ENCODE measurements around the gene HIRA.

HIRA gene

DNA sequence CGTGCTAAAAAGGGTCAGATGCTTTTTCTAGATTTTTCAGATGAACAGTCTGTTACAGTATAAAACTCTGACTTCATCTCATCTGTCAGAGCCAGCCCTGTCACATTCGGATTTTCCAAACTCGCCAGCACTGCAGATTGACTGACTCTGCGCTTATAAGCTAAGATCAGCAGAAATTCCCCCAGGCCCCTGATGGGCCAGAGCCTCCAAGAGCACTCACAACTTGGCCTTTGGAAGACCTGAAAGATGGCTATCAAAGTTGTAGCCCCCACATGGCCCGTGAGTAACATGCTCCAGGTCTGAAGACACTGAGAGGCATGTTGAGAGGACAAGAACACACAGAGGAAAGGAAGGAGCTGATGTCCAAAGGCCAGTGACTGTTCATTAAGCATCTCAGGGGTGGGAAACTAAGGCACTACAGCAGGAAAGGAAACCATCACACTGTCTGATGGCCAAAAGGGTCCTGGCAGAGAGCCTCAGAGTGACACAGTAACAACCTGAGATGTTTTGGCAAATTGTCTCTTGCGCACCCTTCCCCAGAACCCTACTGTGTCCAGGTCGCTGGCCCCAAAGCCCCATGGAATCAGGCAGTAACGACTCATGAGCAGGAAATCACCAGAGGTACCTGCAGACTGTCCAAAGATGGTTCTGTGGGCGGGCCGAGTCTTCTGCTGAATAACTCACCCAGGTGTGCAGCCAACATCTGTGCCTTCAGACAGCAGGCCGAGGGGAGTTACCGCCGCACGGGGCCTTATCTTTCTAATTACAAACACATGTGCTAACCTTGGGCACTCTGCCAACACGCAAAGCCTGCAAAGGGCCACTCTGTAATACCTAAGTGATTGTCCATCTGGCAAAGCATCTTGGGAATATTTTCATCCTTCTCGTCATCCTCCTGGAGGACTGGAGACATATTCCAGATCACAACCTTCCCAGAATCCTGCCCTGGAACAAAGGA is 23.6 kb downstream of the HIRA start:
- no peak for DNase-seq

DNA sequence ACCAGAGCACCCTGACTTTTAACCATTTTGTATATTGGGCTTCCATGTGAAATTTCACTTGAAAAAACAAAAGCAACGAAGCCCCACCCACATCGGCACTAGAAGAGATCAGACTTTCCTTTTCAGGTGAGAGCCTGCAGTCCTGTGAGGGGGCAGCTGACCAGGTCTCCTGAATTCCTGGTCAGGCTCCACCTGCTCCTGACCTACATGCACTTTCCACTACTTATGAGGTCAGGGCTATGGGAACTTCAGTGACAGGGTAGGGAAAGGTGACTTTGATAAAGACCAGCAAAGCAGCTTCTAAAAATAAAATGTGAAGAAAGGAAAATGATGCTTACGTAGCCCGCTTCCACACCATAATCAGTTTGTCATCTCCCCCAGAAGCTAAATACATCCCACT is 24.7 kb downstream of the HIRA start:
- DNase-seq: no peak

DNA sequence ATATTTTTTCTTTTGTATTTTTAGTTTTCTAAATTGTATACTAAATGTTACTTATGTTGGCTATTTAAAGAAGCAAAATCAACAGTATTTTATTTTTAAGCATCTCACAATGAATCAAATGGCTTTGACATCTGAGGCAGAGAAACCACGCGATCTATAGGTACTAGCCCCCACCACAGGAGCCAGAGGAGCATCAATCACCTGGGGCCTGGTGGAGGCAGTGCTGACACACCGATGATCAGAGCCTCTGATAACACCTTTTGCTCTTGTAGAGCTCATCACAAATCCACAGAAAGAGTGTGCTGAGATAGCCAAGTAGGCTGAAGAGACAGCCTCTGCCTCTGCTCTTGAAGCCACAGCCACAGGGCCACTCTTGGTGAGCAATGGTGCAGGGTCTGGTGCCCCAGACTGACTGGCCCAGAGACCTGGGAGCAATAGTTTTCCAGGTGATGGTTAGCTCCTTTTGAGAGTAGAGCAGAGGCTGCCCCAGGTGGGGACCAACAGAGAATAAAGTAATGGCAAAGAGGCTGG is 25.2 kb downstream of the HIRA start:
- DNase-seq: no peak

DNA sequence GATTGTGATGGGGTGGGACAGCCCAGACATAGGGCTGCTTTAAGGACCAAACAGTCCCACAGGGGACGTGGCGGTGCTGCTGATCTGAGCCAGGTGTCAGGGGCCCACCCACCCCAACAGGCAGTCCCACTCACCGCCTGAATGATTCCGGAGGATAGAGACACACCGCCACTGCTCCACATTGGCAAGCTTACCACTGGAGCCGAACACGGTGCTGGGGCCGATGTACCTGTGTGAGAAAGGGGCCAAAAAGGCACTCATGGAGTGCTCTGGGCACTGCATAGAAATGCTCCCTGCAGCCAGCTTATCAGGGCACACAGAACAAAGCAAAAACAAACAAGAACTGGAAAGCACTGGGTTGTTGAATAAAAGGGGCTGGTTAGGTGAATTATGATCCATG is 25.9 kb downstream of the HIRA start:
- DNase-seq: no peak

DNA sequence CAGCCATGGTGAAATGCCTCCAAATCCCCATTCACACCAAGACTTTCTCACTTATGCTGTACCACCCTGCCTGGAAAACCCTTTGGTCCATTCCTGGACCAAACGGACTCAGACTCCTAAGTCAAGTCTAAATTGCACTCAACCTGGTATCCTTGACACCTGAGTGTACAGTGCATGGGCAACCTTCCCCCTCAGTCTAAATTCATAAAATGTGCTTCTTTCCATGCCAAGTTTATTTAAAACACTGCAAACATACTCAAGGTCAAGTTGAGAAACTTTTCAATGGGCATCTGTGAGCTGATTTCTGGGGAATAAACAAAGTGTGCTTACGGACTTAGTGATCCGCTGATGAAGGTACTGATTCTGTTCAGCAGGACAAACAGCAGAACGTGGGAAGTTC is 26.4 kb downstream of the HIRA start:
- no peak for DNase-seq

DNA sequence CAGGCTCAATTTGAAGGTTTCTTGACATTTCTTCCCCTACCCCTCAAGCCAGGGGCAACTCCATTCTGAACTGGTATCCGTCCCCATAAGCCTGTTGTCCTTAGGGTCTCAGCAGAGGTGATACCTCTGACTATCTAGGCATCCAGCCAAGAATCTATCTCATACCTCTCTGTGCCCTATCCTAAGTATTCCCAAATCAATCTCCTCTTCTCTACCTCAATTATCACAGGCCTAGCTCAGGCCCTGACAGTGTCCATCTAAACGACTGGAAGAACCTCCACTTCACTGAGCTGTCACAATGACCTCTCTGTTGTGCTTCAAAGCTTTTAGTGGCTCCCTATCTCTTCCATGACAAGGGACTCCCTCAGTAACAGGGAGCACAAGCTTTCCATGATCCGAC is 26.9 kb downstream of the HIRA start:
- no peak for DNase-seq

DNA sequence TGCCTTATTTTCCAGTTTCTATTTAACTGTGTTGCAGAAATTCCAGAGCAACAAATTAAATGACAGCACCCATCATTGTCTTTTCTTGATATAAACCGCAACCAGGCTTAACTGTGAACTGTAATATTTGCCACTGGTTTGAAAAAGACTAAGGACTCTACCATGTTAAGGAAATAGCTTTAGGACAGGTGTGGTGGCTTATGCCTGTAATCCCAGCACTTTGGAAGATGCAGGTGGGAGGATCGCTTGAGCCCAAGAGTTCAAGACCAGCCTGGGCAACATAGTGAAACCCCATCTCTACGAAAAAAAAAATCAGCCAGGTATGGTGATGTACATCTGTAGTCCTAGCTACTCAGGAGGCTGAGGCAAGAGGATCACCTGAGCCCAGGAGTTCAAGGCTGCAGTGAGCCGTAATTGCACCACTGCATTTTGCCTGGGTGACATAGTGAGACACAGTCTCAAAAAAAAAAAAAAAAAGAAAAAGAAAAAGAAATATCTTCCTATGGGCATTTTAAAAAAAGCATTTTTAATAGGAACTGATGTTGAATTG is 28.8 kb downstream of the HIRA start:
- no peak for DNase-seq

DNA sequence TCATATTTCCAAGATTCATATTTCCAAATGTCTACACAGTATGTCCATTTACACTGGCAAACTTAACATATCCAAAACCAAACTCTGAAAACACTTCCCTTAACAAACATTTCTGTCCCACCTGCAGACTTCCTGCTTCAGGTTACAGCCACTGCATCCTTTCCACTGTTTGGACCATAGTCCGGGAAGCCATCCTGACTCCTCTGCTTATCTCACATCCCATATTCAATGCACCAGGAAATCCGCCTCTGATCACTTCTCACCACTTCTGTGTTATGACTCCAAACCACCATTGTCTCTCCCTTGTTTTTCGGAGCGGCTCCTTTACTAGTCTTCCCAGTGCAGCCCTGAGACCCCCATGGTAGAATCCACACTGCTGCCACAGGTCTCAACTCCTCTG is 30.1 kb downstream of the HIRA start:
- no peak for DNase-seq

DNA sequence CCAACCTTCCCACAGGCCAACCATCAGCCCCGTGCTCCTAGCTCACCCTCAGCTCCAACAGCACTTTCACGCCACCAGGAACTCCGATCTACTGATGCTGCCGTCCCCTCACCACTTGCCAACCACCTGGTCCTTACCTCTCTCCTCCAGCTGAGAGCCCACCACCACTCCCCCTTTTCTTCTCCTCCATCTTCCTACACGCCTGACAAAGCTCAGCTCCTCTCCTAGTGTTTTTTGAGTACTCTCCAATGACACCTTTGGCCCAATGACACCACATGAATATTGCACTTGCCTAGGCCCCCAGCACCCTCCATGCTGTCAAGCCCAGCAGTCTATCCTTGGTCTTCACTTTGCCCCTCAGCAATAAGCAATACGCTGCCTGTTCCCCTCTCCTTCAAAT is 30.7 kb downstream of the HIRA start:
- no peak for DNase-seq

DNA sequence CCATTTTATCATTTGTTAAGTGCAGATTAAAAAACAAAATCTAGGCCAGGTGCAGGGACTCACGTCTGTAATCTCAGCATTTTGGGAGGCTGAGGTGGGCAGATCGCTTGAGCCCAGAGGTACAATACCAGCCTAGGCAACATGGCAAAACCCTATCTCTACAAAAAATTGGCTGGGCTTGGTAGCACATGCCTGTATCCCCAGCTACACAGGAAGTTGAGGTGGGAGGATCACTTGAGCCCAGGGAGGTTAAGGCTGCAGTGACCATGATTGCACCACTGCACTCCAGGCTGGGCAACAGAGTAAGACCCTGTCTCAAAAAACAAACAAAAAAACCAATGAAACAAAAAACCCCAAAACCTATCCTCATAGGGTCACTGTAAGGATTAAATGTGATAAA is 32.9 kb downstream of the HIRA start:
- DNase-seq: no peak

DNA sequence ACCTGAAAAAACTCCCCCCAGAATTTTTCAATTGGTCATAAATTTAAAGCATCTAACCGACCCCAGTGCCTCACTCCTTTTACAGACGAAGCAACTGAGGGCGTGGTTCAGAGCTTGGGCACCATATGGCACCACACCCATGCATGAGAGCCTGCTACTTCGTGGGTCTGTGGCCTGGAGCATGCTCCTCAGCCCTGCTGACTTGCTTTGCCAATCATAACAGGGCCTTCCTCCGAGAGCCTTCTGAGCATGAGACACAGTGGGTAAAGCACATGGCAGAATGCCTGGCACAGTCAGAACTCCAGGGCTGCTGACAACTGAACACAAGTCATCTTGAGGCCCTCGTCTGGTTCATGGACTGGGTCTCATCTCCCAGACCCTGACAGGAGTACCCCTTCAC is 33.3 kb downstream of the HIRA start:
- no peak for DNase-seq

DNA sequence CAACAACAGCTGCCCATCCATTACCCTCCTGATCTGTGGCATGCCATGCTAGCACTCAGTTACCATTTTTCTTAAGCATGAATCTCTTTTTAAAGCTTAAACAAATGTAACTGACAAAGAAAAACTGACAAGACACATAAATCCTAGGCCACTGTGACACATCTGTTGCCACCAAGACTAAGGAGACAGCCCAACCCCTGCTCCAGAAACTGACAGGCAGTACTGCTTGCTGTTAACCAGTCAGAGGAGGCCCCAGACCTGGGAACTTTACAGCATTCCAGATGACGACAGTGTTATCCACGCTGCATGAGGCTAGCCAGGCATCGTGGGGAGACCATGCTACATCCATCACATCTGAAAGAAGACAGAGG is 33.8 kb downstream of the HIRA start:
- DNase-seq: no peak

DNA sequence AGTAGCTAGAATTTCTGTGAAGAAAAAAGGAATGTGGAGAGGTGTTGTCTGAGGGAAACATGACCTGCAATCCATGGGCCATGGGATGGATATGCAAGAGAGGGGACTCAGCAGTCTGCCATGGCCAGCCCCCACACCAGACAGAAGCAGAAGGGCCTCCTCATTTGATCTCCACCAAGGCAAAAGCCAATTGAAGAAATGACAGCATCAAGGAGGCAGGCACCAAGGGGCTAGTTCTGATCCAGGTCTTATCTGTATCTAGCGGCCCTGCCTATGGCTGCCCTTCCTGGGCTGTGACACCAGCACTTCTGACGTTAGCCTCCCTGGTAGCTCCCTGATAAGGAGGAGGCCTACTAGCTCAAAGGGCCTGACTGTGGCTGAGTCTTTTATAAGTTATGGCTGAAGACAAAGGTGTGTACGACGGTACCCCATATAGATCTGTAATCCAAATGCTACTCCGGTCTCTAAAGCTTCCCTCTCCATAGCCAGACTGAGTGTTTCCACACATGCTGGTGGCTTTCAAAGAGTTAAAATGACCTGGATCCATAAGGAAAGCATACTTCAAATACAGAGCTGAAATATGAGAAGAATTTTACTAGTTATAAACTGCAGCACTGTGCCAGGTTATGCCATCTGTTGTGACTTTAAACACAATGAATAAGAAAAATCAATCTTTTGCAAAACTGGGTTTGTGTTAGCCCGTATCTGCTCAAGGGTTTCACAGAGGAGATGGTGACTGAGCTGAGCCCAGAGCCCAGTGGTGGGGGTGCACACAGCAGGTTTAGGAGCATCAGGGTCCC is 34.4 kb downstream of the HIRA start:
- DNase-seq: no peak

DNA sequence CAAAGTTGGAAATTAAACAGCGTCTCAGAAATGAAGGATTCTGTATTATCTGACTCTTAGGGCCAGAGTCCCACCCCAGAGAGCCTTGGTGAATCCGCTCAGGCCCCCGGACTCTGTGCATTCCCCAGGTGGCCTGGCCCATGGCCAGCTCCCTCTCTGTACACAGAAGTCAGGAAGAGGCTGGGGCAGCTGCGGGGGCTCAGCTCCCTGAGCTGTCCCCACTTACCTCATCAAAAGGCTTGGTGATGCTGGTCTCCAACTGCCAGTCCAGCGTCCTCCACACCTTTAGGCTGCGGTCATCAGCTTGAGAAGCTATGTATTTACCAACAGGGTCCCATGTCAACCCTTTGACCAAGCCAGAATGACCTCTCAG is 35.0 kb downstream of the HIRA start:
- no peak for DNase-seq

DNA sequence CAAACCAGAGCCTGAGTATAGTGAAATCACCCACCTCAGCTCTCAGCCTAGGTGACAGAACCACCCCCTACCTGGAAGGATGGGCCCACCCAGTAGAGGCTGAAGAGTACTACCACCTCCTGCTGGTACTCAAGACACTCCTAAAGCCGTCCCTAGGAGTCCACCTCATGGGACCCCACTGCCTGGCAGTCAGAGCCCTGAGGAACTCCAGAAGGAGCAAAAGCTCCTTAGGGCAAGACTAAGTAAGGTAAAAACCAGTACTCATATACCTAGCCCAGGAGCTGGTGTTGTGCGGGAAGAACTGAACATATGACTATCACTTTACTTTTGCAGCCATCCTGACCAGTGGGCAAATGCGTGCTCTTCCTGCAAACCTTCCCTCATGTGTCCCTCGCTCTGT is 36.3 kb downstream of the HIRA start:
- DNase-seq: no peak

DNA sequence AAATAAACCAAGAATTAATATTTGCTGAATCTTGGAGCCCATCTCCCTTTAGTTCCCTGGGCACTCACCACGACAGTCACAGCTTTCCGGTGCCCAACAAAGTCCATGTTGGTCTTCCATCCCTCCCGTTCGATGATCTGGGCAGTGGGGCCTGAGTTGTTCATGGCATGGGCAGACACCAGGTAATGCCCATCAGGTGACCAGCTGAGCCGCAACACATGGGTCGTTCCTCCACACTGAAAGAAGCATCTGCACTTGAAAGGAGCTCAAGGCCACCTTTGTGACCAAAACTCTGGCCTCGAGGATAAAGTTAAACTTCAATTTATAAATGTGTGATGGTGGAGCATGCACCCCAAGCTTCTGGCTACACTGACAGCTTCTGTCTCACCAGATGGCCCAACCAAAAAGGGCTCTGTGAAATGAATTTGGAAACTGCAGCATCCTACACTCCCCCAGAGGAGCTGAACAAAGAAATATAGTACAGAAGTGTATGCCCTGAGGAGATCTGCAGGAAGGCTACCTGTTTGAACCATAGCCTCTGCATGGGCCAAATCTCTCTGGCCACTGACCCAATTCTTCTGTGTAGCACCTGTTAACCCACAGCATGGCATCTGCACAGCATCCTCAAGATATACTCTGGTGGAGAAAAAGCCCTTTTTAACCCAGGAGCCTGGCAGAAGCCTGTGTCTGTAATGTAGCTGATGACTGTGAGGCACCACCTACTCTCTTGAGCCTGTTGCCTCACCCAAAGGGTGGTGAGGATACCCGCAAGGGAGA is 37.1 kb downstream of the HIRA start:
- no peak for DNase-seq

DNA sequence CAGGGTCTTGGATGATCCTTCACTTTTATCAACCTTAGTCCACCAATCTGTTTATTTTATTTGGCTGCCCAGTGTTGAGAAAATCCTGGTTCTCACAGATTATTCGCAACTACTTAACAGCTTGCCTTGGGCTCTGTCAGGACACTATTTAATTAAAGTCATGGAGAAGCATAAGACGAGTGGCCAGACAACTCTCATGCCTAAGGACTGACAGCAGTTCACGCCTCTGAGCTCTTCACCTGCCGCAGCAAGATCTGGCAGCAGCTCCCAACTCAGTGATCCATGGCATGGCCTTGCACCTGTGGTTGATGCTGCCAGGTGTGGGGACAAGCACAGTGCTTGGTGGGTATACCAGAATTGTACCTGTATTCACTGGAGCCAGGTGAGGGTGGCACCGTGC is 37.8 kb downstream of the HIRA start:
- DNase-seq: no peak

DNA sequence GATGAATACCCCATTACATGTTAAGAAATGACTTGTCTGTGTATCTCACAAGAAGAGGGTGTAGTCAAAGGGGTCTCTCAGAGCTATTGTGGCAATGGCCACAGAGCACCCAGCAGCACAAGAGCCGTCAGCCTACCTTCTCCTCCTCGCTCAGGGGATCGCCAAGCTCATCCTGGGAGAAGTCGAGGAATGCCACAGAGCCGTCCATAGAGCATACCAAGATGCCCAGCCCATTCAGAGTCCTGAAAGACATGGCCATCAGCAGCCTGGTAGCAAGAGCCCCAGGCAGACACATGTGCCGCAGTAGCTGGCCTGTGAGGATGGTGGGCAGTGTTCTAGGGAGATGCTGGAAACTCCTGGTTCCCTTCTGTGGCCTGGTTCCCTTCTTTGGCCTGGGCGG is 44.0 kb downstream of the HIRA start:
- DNase-seq: no peak

DNA sequence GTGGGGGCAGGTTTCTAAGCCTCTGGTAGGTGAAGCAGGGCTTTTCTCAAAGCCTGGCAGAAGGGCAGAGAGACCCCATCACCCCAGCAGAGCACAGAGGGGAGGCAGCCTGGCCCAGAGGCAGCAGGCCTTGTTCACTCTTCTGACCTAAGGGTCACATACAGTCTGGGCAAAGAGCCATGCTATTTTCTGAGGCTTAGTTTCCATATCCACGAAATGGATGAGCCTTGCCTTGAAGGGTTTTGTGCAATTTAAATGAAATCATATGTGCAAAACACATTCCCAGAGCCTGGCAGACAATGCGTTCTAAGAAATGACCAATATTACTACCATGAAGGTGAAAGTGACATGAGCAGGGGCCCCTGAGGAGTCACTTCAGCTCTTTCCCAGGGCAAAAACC is 44.5 kb downstream of the HIRA start:
- DNase-seq: no peak

DNA sequence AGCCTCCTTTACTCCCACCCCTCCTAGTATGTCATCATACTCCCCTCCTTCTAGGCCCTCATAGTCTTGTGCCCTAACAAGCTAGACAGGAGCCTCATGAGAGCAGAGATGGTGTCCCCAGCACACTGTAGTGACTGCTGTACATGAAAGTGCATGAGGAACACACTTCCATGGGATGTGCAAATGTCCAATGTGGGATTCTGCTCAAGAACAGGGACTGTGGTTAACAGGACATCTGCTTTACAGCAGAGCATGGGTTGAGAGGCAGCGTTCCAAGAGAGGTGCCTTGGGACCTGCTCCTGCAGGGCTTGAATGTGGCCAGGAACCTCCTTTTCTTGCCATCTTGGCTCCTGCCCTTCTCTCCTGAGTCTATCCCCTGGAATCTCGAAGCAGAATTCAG is 45.3 kb downstream of the HIRA start:
- DNase-seq: no peak

DNA sequence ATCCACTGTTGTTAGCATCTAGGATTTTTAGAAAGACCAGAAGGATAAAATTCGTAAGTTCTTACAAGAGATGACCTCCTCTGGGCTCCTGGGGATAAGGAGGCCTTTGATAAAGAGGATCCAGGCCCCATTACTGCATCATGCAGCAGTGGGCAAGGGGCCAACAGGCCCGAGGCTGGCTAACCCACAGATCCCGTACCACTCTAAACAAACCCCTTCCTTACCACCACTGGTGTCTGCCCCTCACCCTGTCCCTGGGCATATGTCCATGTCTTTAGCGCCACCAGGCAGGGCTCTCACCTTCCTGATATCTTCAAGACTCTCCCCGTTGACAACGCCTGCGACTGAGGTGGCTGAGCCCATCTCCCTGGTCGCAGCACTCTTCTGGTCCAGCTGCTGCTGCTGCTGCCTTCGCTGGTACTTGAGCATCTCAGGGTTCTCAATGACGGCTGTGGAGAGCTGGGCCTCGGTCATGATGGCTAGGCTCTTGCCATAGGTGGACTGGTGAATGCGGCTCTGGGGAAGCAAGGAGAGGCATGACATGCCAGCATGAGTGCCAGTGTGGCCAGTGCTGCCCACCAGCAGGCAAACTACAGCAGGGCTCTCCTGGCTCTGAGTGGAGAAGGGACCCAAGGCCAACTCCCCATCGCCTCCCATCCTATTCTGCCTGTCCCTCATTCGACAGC is 46.2 kb downstream of the HIRA start:
- no peak for DNase-seq

DNA sequence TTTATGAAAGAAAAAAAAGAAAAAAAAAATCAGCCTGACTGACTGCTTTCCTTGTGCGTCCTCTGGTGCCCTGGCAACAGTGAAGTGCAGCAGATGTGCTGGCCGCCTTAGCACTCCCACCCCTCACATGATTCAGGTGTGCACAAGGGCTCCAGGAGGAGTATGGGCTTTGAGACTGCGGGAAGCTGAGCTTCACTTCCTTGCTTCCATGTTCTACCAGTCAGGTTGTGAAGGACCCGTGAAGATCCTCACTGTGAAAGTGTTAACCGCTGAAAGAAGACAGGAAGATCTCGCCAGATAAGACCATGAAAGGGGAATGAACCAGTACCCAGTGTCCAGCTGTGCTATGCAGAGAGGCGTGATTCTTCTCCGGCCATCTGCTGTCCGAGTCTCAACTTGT is 48.2 kb downstream of the HIRA start:
- no peak for DNase-seq
